Measurements from ENCODE around the gene ASCC3.

- peak; percentile 84 for TF ChIP-seq CTCF (conservative IDR thresholded peaks at IDR 0.05; ENCODE audit: low read length)
- no peak for TF ChIP-seq EZH2phosphoT487 (IDR thresholded peaks at IDR 0.05; ENCODE audit: borderline replicate concordance, low read depth, low read length)
These were observed 216.7 kb downstream of the ASCC3 start for GRCh38 chr6:100664274-100665040.

All from OCI-LY7 (cell line).